Superior temporal gyrus (tissue), 1 donor: ENCODE data around the gene TNNC2.

ENCODE experiments used
- DNase-seq: peaks from one replicate; pipeline ENCODE4 v3.0.0-alpha.2; 2016; ENCODE audit errors: extremely low spot score

The TNNC2 gene

DNA sequence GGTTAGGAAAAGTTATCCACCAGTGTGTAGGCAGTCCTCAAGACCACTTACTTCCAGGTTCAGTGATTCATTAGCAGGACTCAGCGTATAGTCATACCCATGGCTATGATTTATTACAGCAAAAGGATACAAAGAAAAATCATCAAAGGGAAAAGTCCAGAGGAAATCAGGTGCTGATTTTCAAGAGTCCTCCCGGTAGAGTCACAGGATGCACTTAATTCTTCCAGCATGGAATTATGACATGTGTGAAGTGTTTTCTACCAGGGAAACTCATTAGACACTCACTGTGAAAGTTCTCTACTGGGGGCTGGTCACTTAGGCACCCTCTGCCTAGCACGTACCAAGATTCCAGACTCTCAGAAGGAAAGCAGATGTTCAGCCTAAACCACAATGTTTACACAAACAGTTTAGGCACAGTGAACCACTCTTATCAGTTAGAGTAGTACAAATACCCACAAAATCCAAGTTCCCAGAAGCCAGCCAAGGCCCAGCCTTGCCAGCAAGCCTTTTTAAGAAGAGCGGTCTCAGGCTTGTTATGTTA is 45.7 kb downstream of the TNNC2 start:
- DNase-seq: no peak

GRCh38 chr20:45780159-45780558 is 47.0 kb downstream of the TNNC2 start:
- no peak for DNase-seq

- DNase-seq: peak; percentile 56
Observed at GRCh38 chr20:45779011-45779915, 47.8 kb downstream of the TNNC2 start.

GRCh38 chr20:45776931-45777330 is 50.2 kb downstream of the TNNC2 start:
- no peak for DNase-seq

GRCh38 chr20:45775411-45775810 is 51.7 kb downstream of the TNNC2 start:
- no peak for DNase-seq

DNA sequence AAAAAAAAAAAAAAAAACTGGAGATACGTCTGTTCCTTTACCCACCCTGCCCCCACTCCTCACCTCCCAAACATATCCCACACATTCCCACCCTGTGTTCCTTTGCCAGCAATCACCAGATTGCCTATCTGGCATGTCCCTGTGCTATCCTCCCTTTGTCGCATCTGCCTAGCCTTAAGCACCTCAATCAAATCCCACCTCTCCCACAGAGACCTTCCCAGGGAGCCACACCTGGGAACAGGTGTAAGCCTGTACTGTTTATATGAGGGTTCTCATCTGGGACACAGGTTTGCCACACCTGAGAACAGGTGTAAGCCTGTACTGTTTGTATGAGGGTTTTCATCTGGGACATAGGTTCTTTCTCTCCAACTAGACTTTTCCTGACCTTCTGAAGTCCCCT is 52.2 kb downstream of the TNNC2 start:
- DNase-seq: no peak
